Measurements from ENCODE around the gene ARHGAP12. TPM values are rescaled to one million over a fixed set of nuclear protein-coding genes. Genes with fewer than 3 reads are reported as not detected.
A peak's percentile ranks its signal among the peaks of the same experiment; 100 is the strongest.

ARHGAP12 gene
- total RNA-seq, 1 donor from 2014 or later, result 29.8 TPM

GRCh38 chr10:31932838-31933237 lies 4.2 kb upstream of the ARHGAP12 start:
- H3K4me1 ChIP-seq, result peaks cover 16% of the 10 kb centered on the region
- H3K36me3 ChIP-seq, result no peaks in the 10 kb centered on the region
- intact Hi-C loops (cut with DNase I), result no loop called here
- no peak for DNase-seq
- H3K9me3 ChIP-seq, result no peaks in the 10 kb centered on the region
- H3K4me3 ChIP-seq, result no peak overlapping the region
- no peak overlapping the region for H3K27ac ChIP-seq
- ATAC-seq, result no peak
- H3K27me3 ChIP-seq (ENCODE audit: low read depth), result no peaks in the 10 kb centered on the region
- no peak for TF ChIP-seq CTCF (IDR thresholded peaks at IDR 0.05)

GRCh38 chr10:31930856-31931255 lies 2.2 kb upstream of the ARHGAP12 start:
- H3K27me3 ChIP-seq (ENCODE audit: low read depth), result no peaks in the 10 kb centered on the region
- intact Hi-C loops (cut with DNase I), result no loop called here
- DNase-seq (no peak), ATAC-seq (no peak)
- TF ChIP-seq CTCF (IDR thresholded peaks at IDR 0.05), result no peak
- H3K36me3 ChIP-seq, result no peaks in the 10 kb centered on the region
- no peaks in the 10 kb centered on the region for H3K9me3 ChIP-seq
- peaks cover 34% of the 10 kb centered on the region for H3K4me1 ChIP-seq
- peak overlapping the region; percentile 96 for H3K27ac ChIP-seq
- no peak overlapping the region for H3K4me3 ChIP-seq

GRCh38 chr10:31930023-31930751 lies 1.6 kb upstream of the ARHGAP12 start:
- Histone ChIP-seq H3K9me3 (no peaks in the 10 kb centered on the region), H3K27me3 (ENCODE audit: low read depth) (no peaks in the 10 kb centered on the region), H3K4me1 (peaks cover 41% of the 10 kb centered on the region), H3K36me3 (no peaks in the 10 kb centered on the region), H3K27ac (peak overlapping the region; percentile 96), H3K4me3 (peak overlapping the region; percentile 81)
- DNase-seq (no peak), ATAC-seq (no peak)
- TF ChIP-seq CTCF (IDR thresholded peaks at IDR 0.05), result no peak
- intact Hi-C loops (cut with DNase I), result no loop called here

- Histone ChIP-seq H3K9me3 (no peaks in the 10 kb centered on the region), H3K4me3 (peak overlapping the region; percentile 81), H3K27ac (peak overlapping the region; percentile 96), H3K27me3 (ENCODE audit: low read depth) (no peaks in the 10 kb centered on the region), H3K4me1 (peaks cover 47% of the 10 kb centered on the region), H3K36me3 (no peaks in the 10 kb centered on the region)
- DNase-seq, result peak; percentile 68
- no peak for TF ChIP-seq CTCF (IDR thresholded peaks at IDR 0.05)
- ATAC-seq, result peak; percentile 70 to 76
- intact Hi-C loops (cut with DNase I), result no loop called here
Observed at GRCh38 chr10:31929261-31930022, 811 bp upstream of the ARHGAP12 start.

- peak; percentile 37 for TF ChIP-seq CTCF (IDR thresholded peaks at IDR 0.05)
- Histone ChIP-seq H3K9me3 (no peaks in the 10 kb centered on the region), H3K27ac (peak overlapping the region; percentile 96), H3K4me1 (peaks cover 47% of the 10 kb centered on the region), H3K4me3 (peak overlapping the region; percentile 81), H3K36me3 (no peaks in the 10 kb centered on the region), H3K27me3 (ENCODE audit: low read depth) (no peaks in the 10 kb centered on the region)
- intact Hi-C loops (cut with DNase I), result no loop called here
- peak; percentile 45 to 47 for ATAC-seq
- DNase-seq, result peak; percentile 70
Observed at GRCh38 chr10:31927884-31928548, 615 bp downstream of the ARHGAP12 start.
